ENCODE measurements around the gene ZNF423.

The ZNF423 gene

GRCh38 chr16:49546735-49547134 lies 309.2 kb downstream of the ZNF423 start:
- TF ChIP-seq CTCF (IDR thresholded peaks at IDR 0.05; ENCODE audit: borderline replicate concordance, extremely low read depth, low read length, poor library complexity, severe bottlenecking) (no peak), EZH2 (IDR thresholded peaks at IDR 0.05; ENCODE audit: borderline replicate concordance, low read depth, low read length, severe bottlenecking) (no peak)
- DNase-seq (no peak), ATAC-seq (ENCODE audit: insufficient read depth, low read depth) (no peak)
- Histone ChIP-seq H2AFZ (ENCODE audit: low read depth, low read length) (no peak overlapping the region), H3K36me3 (ENCODE audit: insufficient read depth, low read length) (no peaks in the 10 kb centered on the region), H3K4me2 (ENCODE audit: insufficient read depth, low read length) (no peak overlapping the region), H3K27me3 (ENCODE audit: insufficient read depth, low read length, poor library complexity) (no peaks in the 10 kb centered on the region), H3K9ac (ENCODE audit: low read depth, low read length) (no peak overlapping the region), H3K4me3 (ENCODE audit: low read depth in 1 of 2, low read length in 2 of 2) (no peak overlapping the region), H3K9me3 (ENCODE audit: insufficient read depth, low read length, severe bottlenecking) (no peaks in the 10 kb centered on the region), H3K79me2 (ENCODE audit: insufficient read depth, low read length) (no peaks in the 10 kb centered on the region), H3K4me1 (ENCODE audit: insufficient read depth, low read length) (no peaks in the 10 kb centered on the region), H4K20me1 (ENCODE audit: insufficient read depth, low read length) (no peaks in the 10 kb centered on the region), H3K27ac (ENCODE audit: low read length) (no peak overlapping the region)

- Histone ChIP-seq H3K36me3 (ENCODE audit: insufficient read depth, low read length) (no peaks in the 10 kb centered on the region), H2AFZ (ENCODE audit: low read depth, low read length) (no peak overlapping the region), H3K4me1 (ENCODE audit: insufficient read depth, low read length) (no peaks in the 10 kb centered on the region), H3K9ac (ENCODE audit: low read depth, low read length) (no peak overlapping the region), H3K9me3 (ENCODE audit: insufficient read depth, low read length, severe bottlenecking) (no peaks in the 10 kb centered on the region), H3K27ac (ENCODE audit: low read length) (no peak overlapping the region), H3K4me3 (ENCODE audit: low read depth in 1 of 2, low read length in 2 of 2) (no peak overlapping the region), H3K27me3 (ENCODE audit: insufficient read depth, low read length, poor library complexity) (no peaks in the 10 kb centered on the region), H3K79me2 (ENCODE audit: insufficient read depth, low read length) (no peaks in the 10 kb centered on the region), H4K20me1 (ENCODE audit: insufficient read depth, low read length) (no peaks in the 10 kb centered on the region), H3K4me2 (ENCODE audit: insufficient read depth, low read length) (no peak overlapping the region)
- ATAC-seq (ENCODE audit: insufficient read depth, low read depth) (peak; percentile 49; the same call in 1 of the 3 replicates), DNase-seq (no peak)
- no peak for TF ChIP-seq CTCF (IDR thresholded peaks at IDR 0.05; ENCODE audit: borderline replicate concordance, extremely low read depth, low read length, poor library complexity, severe bottlenecking)
- TF ChIP-seq EZH2 (IDR thresholded peaks at IDR 0.05; ENCODE audit: borderline replicate concordance, low read depth, low read length, severe bottlenecking), result no peak
Measured at GRCh38 chr16:49545741-49546448, 310.0 kb downstream of the ZNF423 start.

- Histone ChIP-seq H3K27ac (ENCODE audit: low read length) (no peak overlapping the region), H3K4me2 (ENCODE audit: insufficient read depth, low read length) (no peak overlapping the region), H3K27me3 (ENCODE audit: insufficient read depth, low read length, poor library complexity) (no peaks in the 10 kb centered on the region), H3K9ac (ENCODE audit: low read depth, low read length) (no peak overlapping the region), H3K9me3 (ENCODE audit: insufficient read depth, low read length, severe bottlenecking) (no peaks in the 10 kb centered on the region), H3K4me1 (ENCODE audit: insufficient read depth, low read length) (no peaks in the 10 kb centered on the region), H3K79me2 (ENCODE audit: insufficient read depth, low read length) (no peaks in the 10 kb centered on the region), H3K4me3 (ENCODE audit: low read depth in 1 of 2, low read length in 2 of 2) (no peak overlapping the region), H3K36me3 (ENCODE audit: insufficient read depth, low read length) (no peaks in the 10 kb centered on the region), H4K20me1 (ENCODE audit: insufficient read depth, low read length) (no peaks in the 10 kb centered on the region), H2AFZ (ENCODE audit: low read depth, low read length) (no peak overlapping the region)
- DNase-seq (no peak), ATAC-seq (ENCODE audit: insufficient read depth, low read depth) (no peak)
- TF ChIP-seq CTCF (IDR thresholded peaks at IDR 0.05; ENCODE audit: borderline replicate concordance, extremely low read depth, low read length, poor library complexity, severe bottlenecking) (no peak), EZH2 (IDR thresholded peaks at IDR 0.05; ENCODE audit: borderline replicate concordance, low read depth, low read length, severe bottlenecking) (no peak)
Measured at GRCh38 chr16:49545243-49545642, 310.7 kb downstream of the ZNF423 start.
